ENCODE data around the gene THAP12. TPM values are rescaled to one million over a fixed set of nuclear protein-coding genes. Genes with fewer than 3 reads are reported as not detected.

The THAP12 gene
- total and polyA plus RNA-seq, 2 donors (not counting 3 experiments of a cell fraction or from before 2014, with no cell fraction given) = 12.2 to 36.7 TPM

DNA sequence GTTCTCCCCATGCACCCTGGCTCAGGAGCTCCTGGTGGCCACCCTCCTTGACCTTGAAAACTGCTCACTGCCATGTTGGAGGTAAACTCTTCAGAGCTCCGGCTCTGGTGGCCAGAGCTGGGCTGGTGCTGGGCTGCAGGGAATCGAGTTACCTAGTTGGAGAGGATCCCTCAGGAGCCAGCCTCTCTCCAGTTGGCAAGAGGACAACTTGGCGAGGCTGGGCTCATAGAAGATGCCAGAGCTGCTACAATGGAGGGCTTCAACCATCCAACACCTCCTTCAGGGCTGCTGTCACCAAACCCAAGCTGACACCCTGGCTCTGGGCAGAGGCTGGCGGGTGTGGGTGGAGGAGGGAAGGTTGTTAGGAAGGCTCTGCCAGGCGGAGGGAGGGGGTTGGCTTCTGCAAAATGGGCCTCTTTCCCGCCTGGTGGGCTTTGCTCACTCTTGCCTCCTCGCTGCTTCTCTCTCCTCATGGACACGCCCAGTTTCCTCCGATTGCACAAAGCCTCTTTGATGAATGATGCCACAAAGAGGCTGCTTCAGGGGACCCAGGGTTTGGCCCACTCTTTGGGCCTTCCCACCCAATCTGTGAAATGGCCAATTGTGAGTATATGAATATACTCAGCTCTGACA, 53.1 kb downstream of the THAP12 start:
- H3K79me2 ChIP-seq (ENCODE audit: control insufficient read depth, insufficient read depth, low read length) = no peaks in the 10 kb centered on the region
- no peaks in the 10 kb centered on the region for H3K36me3 ChIP-seq (ENCODE audit: control insufficient read depth in 2 of 2, extremely low read depth in 1 of 2, insufficient read depth in 2 of 2, low read length in 2 of 2)
- H2AFZ ChIP-seq (ENCODE audit: low read depth, low read length) = no peak overlapping the region
- no peaks in the 10 kb centered on the region for H4K20me1 ChIP-seq (replicated peaks; ENCODE audit: control insufficient read depth, extremely low read depth, insufficient read depth, low read length)
- DNase-seq (ENCODE audit: low read depth, low spot score) = no peak
- no peak overlapping the region for H3K27ac ChIP-seq (ENCODE audit: insufficient read depth, low read depth, low read length)
- no peak for TF ChIP-seq POLR2A (IDR thresholded peaks at IDR 0.05; ENCODE audit: low read depth, low read length)
- TF ChIP-seq MYC (IDR thresholded peaks at IDR 0.05; ENCODE audit: low read depth, low read length) = no peak
- TF ChIP-seq, protein P1, sequence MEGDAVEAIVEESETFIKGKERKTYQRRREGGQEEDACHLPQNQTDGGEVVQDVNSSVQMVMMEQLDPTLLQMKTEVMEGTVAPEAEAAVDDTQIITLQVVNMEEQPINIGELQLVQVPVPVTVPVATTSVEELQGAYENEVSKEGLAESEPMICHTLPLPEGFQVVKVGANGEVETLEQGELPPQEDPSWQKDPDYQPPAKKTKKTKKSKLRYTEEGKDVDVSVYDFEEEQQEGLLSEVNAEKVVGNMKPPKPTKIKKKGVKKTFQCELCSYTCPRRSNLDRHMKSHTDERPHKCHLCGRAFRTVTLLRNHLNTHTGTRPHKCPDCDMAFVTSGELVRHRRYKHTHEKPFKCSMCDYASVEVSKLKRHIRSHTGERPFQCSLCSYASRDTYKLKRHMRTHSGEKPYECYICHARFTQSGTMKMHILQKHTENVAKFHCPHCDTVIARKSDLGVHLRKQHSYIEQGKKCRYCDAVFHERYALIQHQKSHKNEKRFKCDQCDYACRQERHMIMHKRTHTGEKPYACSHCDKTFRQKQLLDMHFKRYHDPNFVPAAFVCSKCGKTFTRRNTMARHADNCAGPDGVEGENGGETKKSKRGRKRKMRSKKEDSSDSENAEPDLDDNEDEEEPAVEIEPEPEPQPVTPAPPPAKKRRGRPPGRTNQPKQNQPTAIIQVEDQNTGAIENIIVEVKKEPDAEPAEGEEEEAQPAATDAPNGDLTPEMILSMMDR (IDR thresholded peaks at IDR 0.05; ENCODE audit: extremely low read depth in 1 of 2, insufficient read depth in 1 of 2, low read depth in 1 of 2, low read length in 2 of 2) = no peak
- no peak for TF ChIP-seq FOS (IDR thresholded peaks at IDR 0.05; ENCODE audit: borderline replicate concordance, insufficient read depth, low read length)
- no peak for TF ChIP-seq GATA2 (IDR thresholded peaks at IDR 0.05; ENCODE audit: insufficient read depth, insufficient read length, low read depth, low read length)
- TF ChIP-seq EZH2 (IDR thresholded peaks at IDR 0.05; ENCODE audit: borderline replicate concordance, low read depth, low read length, severe bottlenecking) = no peak
- TF ChIP-seq JUN (IDR thresholded peaks at IDR 0.05; ENCODE audit: borderline replicate concordance, insufficient read depth, insufficient read length, low read depth) = no peak
- TF ChIP-seq, protein P2, sequence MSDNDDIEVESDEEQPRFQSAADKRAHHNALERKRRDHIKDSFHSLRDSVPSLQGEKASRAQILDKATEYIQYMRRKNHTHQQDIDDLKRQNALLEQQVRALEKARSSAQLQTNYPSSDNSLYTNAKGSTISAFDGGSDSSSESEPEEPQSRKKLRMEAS (IDR thresholded peaks at IDR 0.05; ENCODE audit: insufficient read depth, insufficient read length) = no peak
- no peak for TF ChIP-seq POLR2AphosphoS5 (IDR thresholded peaks at IDR 0.05; ENCODE audit: insufficient read depth, low read depth, low read length)
- CTCF ChIA-PET = interaction anchor here (1.6 kb wide), 1 partner anchor 9 kb away, joined by 7 read pairs; no protein-coding TSS in a partner anchor
- POLR2A ChIA-PET = no interaction called here
- dilution Hi-C loops (cut with MboI; ENCODE audit: extremely low pct_ligation_motif_present, low sequenced_read_pairs) (no loop called here), intact Hi-C loops (cut with micrococcal nuclease) (no loop called here)
- H3K9me3 ChIP-seq (replicated peaks; ENCODE audit: control insufficient read depth, insufficient read depth, low read length) = no peaks in the 10 kb centered on the region
- H3K4me3 ChIP-seq (replicated peaks in 1 of 3; ENCODE audit: insufficient read depth in 1 of 3, low read depth in 1 of 3, low read length in 3 of 3) = no peak overlapping the region
- no peak overlapping the region for H3K4me2 ChIP-seq (ENCODE audit: insufficient read depth, low read length)
- no peaks in the 10 kb centered on the region for H3K4me1 ChIP-seq (ENCODE audit: control insufficient read depth, extremely low read depth, insufficient read depth, low read length)
- peaks cover 4 to 8% of the 10 kb centered on the region in 2 experiments for H3K27me3 ChIP-seq (ENCODE audit: control insufficient read depth in 2 of 2, insufficient read depth in 2 of 2, low read length in 2 of 2)
- H3K9me1 ChIP-seq (replicated peaks; ENCODE audit: control insufficient read depth, extremely low read depth, insufficient read depth, low read length) = no peaks in the 10 kb centered on the region
- no TSS peak for BruUV-seq (replicated peaks)
- no peak overlapping the region for H3K9ac ChIP-seq (replicated peaks; ENCODE audit: extremely low read depth, insufficient read depth, low read length)
- FAIRE-seq = no peak

Data from endothelial cell of umbilical vein (primary cell).